GM12878 (cell line): ENCODE measurements around the gene TAOK2. TPM values are rescaled to one million over a fixed set of nuclear protein-coding genes. Genes with fewer than 3 reads are reported as not detected.

Experiments used
- ATAC-seq: fragments of 200-7000 bp; cut with Tn5 transposase; 3 replicates; pipeline ENCODE4 v1.9.1; 2020; ENCODE audit warnings: mild to moderate bottlenecking, moderate library complexity
- BruUV-seq: library from RNA; stranded (reverse); fragments of 400-500 nt; replicated peaks from 2 replicates; lab custom pipeline; 2021; lab: Mats Ljungman, UMichigan
- CTCF ChIA-PET: fragments of 300-600 bp; sonication (Branson Sonifier 250); formaldehyde crosslinking; extraction: SDS; loops from one replicate; lab custom pipeline; 2021; ENCODE audit warnings: inconsistent platforms; lab: Yijun Ruan, JAX
- POLR2A ChIA-PET: fragments of 350-600 bp; formaldehyde crosslinking; extraction: SDS; loops from one replicate; lab custom pipeline; 2021; ENCODE audit warnings: inconsistent platforms; lab: Charles Lee
- RAD21 ChIA-PET: fragments of 300-600 bp; sonication (Branson Sonifier 250); formaldehyde crosslinking; loops from one replicate; lab custom pipeline; 2023; ENCODE audit warnings: antibody characterized with exemption; ENCODE audit not compliant: unreplicated experiment; lab: Charles Lee
- SMC1A ChIA-PET: fragments of 300-600 bp; sonication (Branson Sonifier 250); formaldehyde crosslinking; loops from one replicate; lab custom pipeline; 2023; ENCODE audit not compliant: unreplicated experiment, uncharacterized antibody; lab: Charles Lee
- DNase-seq: peaks from one replicate; pipeline ENCODE4 v3.0.0-alpha.2; 2011; ENCODE audit warnings: low read depth, low spot score
- FAIRE-seq: peaks from 3 replicates; lab custom pipeline; 2011; peaks lifted over from hg19 to GRCh38; lab: Jason Lieb, UNC
- H2AFZ ChIP-seq: 2 replicates; pipeline ENCODE4 v1.6.0; 2011; ENCODE audit warnings: low read depth, low read length, control low read depth; ENCODE audit not compliant: control insufficient read depth
- H3K27ac ChIP-seq: 2 replicates; pipeline ENCODE4 v1.5.1; 2011; ENCODE audit warnings: control low read depth; ENCODE audit not compliant: control insufficient read depth, insufficient read depth
- H3K27me3 ChIP-seq, 2 experiments: replicated peaks in 1 of 2; 2 replicates each; pipeline versions ENCODE4 v1.6.0 to v1.6.1; 2011; ENCODE audit warnings: low read length in 1 of 2; ENCODE audit not compliant: control insufficient read depth in 2 of 2, insufficient read depth in 2 of 2
- H3K36me3 ChIP-seq, 2 experiments: 2 replicates each; pipeline ENCODE4 v1.5.1; 2011; ENCODE audit warnings: low read length in 1 of 2; ENCODE audit not compliant: control insufficient read depth in 2 of 2, insufficient read depth in 2 of 2
- H3K4me1 ChIP-seq: 2 replicates; pipeline ENCODE4 v1.6.1; 2011; ENCODE audit warnings: mild to moderate bottlenecking, low read length, moderate library complexity, mixed read lengths; ENCODE audit not compliant: control insufficient read depth, insufficient read depth
- H3K4me2 ChIP-seq: 2 replicates; pipeline ENCODE4 v1.6.0; 2011; ENCODE audit warnings: control low read depth; ENCODE audit not compliant: control insufficient read depth, insufficient read depth
- H3K4me3 ChIP-seq: fragments of 200-600 bp; sonication (generic); 2 replicates; pipeline ENCODE4 v1.5.1; 2016
- H3K79me2 ChIP-seq: 2 replicates; pipeline ENCODE4 v1.6.0; 2011; ENCODE audit warnings: low read length; ENCODE audit not compliant: control insufficient read depth, insufficient read depth
- H3K9ac ChIP-seq: 2 replicates; pipeline ENCODE4 v1.8.0; 2011; ENCODE audit warnings: low read length, control low read depth, mixed read lengths; ENCODE audit not compliant: control insufficient read depth, insufficient read depth
- H3K9me3 ChIP-seq: replicated peaks from 3 replicates; pipeline ENCODE4 v1.5.1; 2011; ENCODE audit warnings: mild to moderate bottlenecking, low read length; ENCODE audit not compliant: control insufficient read depth, insufficient read depth
- H4K20me1 ChIP-seq: 2 replicates; pipeline ENCODE4 v1.6.0; 2011; ENCODE audit not compliant: control insufficient read depth, insufficient read depth
- EED ChIP-seq: sonication (generic); IDR thresholded peaks from 2 replicates; pipeline ENCODE4 v1.6.1; 2016; ENCODE audit warnings: antibody characterized with exemption, low read depth
- EP300 ChIP-seq, 2 experiments: fragments of 150-350 bp in 1 of 2; IDR thresholded peaks; 2 replicates each; pipeline ENCODE4 v1.6.1; 2011 to 2012; ENCODE audit warnings: low read depth in 2 of 2, low read length in 2 of 2, borderline replicate concordance in 1 of 2, improper control_type of control experiment in 1 of 2, inconsistent platforms in 1 of 2; ENCODE audit not compliant: control insufficient read depth in 1 of 2
- HSF1 ChIP-seq: fragments of 150-350 bp; IDR thresholded peaks from 2 replicates; pipeline ENCODE4 v1.6.1; 2014; ENCODE audit warnings: mild to moderate bottlenecking, low read depth, low read length
- LARP7 ChIP-seq: fragments of 450-650 bp; IDR thresholded peaks from 2 replicates; pipeline ENCODE4 v1.6.1; 2017; ENCODE audit warnings: mild to moderate bottlenecking
- MXI1 ChIP-seq: fragments of 150-350 bp; IDR thresholded peaks from 2 replicates; pipeline ENCODE4 v1.6.1; 2011; ENCODE audit warnings: low read depth, mild to moderate bottlenecking, inconsistent platforms, low read length, improper control_type of control experiment
- NFYB ChIP-seq: IDR thresholded peaks from 2 replicates; pipeline ENCODE4 v1.6.1; 2011; ENCODE audit warnings: low read depth, mild to moderate bottlenecking, low read length, improper control_type of control experiment, moderate library complexity; ENCODE audit not compliant: insufficient read depth
- ZNF384 ChIP-seq: IDR thresholded peaks from 2 replicates; pipeline ENCODE4 v1.6.1; 2012; ENCODE audit warnings: low read depth, mild to moderate bottlenecking, low read length, improper control_type of control experiment, borderline replicate concordance
- ZSCAN29 ChIP-seq: fragments of 450-650 bp; IDR thresholded peaks from 2 replicates; pipeline ENCODE4 v1.6.1; 2017; ENCODE audit warnings: mild to moderate bottlenecking, moderate library complexity
- WGBS: methylation state at CpG from one replicate; pipeline ENCODE4 v1.1.6; 2016; ENCODE audit warnings: low lambda C conversion rate; ENCODE audit not compliant: insufficient replicate concordance, insufficient coverage; ENCODE audit errors: missing lambda C conversion rate; 5-methylcytosine and 5-hydroxymethylcytosine counted together
- in situ Hi-C: fragments of 300-500 bp; cut with MboI; formaldehyde crosslinking; loops from 9 replicates; pipeline ENCODE4 v1.14.3; 2018; ENCODE audit warnings: mixed read lengths
- intact Hi-C: fragments of 100-400 bp; cut with micrococcal nuclease; formaldehyde crosslinking; loops from one replicate; pipeline ENCODE4 v1.14.2; 2022; ENCODE audit not compliant: unreplicated experiment
- polyA plus RNA-seq, 11 experiments: library from polyadenylated mRNA; depleted of rRNA in 4 of 11; unstranded in 6 of 11; stranded (reverse) in 5 of 11; fragments of >200 nt; fragmentation: Nextera tagmentation in 4 of 11; fragmentation: Illumina TruSeq in 1 of 11; extraction: Ambion mirVana in 4 of 11; extraction: Trizol in 1 of 11; gene quantifications; 1 replicate in 1 of 11; 2 replicates in 10 of 11; pipeline versions ENCODE4 v1.2.1 to v1.2.3, GENCODE V29; 2011 to 2016; ENCODE audit warnings: inconsistent platforms in 2 of 11, missing spikeins in 2 of 11, low read depth in 1 of 11
- total RNA-seq, 4 experiments: library from RNA; depleted of rRNA in 3 of 4; stranded (reverse); fragments of >200 nt in 3 of 4; fragmentation: Illumina TruSeq in 1 of 4; extraction: Trizol in 1 of 4; gene quantifications; 2 replicates each; pipeline versions ENCODE4 v1.2.1 to v1.2.3, GENCODE V29; 2013 to 2021
- TF ChIP-seq, protein P1 (sequence below): fragments of 450-650 bp; IDR thresholded peaks from 2 replicates; pipeline ENCODE4 v1.6.1; 2016; ENCODE audit warnings: mild to moderate bottlenecking

Gene TAOK2
- total and polyA plus RNA-seq, 10 of the 15 experiments (the other 5 are each of a cell fraction or from before 2014, with no cell fraction given): 0.14 to 40.2 (median 11.6) TPM

GRCh38 chr16:29926711-29927052, 47.0 kb upstream of the TAOK2 start:
- POLR2A ChIA-PET: interaction anchor here (0.5 to 2.7 kb wide), 22 partner anchors 9 to 1947 kb away, joined by 3 to 15 read pairs (median 4); partner anchors contain the start of genes ALDOA, HIRIP3, INO80E and PAGR1
- in situ Hi-C loops: no loop called here
- FAIRE-seq: peak; percentile 74

More at GRCh38 chr16:29926711-29927052, 47.0 kb upstream of the TAOK2 start:
- no peak for TF ChIP-seq LARP7
- TF ChIP-seq, protein P1, sequence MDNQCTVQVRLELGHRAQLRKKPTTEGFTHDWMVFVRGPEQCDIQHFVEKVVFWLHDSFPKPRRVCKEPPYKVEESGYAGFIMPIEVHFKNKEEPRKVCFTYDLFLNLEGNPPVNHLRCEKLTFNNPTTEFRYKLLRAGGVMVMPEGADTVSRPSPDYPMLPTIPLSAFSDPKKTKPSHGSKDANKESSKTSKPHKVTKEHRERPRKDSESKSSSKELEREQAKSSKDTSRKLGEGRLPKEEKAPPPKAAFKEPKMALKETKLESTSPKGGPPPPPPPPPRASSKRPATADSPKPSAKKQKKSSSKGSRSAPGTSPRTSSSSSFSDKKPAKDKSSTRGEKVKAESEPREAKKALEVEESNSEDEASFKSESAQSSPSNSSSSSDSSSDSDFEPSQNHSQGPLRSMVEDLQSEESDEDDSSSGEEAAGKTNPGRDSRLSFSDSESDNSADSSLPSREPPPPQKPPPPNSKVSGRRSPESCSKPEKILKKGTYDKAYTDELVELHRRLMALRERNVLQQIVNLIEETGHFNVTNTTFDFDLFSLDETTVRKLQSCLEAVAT: 0 out of 2 replicates have a peak, but pooled peaks have one; percentile 16
- no peak for TF ChIP-seq NFYB
- 0 out of 2 replicates have a peak, but pooled peaks have one; percentile 39 for TF ChIP-seq EED
- TF ChIP-seq MXI1: peak; percentile 18; the same call in 1 of the 2 replicates
- TF ChIP-seq EP300 (IDR thresholded peaks at IDR 0.05; ENCODE audit: borderline replicate concordance in 1 of 2, control insufficient read depth in 1 of 2, low read depth in 2 of 2, low read length in 2 of 2): no peak
- TF ChIP-seq ZNF384: 0 out of 2 replicates have a peak, but pooled peaks have one; percentile 23
- TF ChIP-seq HSF1: no peak
- TF ChIP-seq ZSCAN29: no peak
- Histone ChIP-seq H2AFZ (peak overlapping the region; percentile 99), H3K4me1 (peaks cover 11% of the 10 kb centered on the region), H4K20me1 (no peaks in the 10 kb centered on the region), H3K27me3 (no peaks in the 10 kb centered on the region), H3K4me3 (peak overlapping the region; percentile 97), H3K9me3 (no peaks in the 10 kb centered on the region), H3K4me2 (peak overlapping the region; percentile 99), H3K79me2 (peaks cover 13% of the 10 kb centered on the region), H3K36me3 (peaks cover 0 to 9% of the 10 kb centered on the region in 2 experiments; a peak in 3 of 4 replicates), H3K9ac (peak overlapping the region; percentile 95), H3K27ac (peak overlapping the region; percentile 91)
- intact Hi-C loops: loop anchor here (5.0 to 10.0 kb wide), 2 partner anchors 36 to 62 kb away; partner anchors contain the start of genes CDIPT and TMEM219
- 7% methylated on average over 12 of the region's 12 CpGs for WGBS
- CTCF ChIA-PET: interaction anchor here (0.7 to 1.7 kb wide), 9 partner anchors 10 to 1334 kb away, joined by 3 to 11 read pairs (median 4); partner anchors contain the start of genes TAOK2 and TMEM219
- SMC1A ChIA-PET: interaction anchor here (0.6 to 1.7 kb wide), 8 partner anchors 9 to 250 kb away, joined by 3 to 5 read pairs (median 4); no protein-coding TSS in a partner anchor
- ATAC-seq: no peak
- BruUV-seq: TSS peak; percentile 89
- RAD21 ChIA-PET: interaction anchor here (0.8 to 1.8 kb wide), 5 partner anchors 35 to 686 kb away, joined by 3 to 9 read pairs (median 4); partner anchors contain the start of genes TAOK2 and TMEM219
- DNase-seq: no peak
